NCI-H2196 (cell line): Measurements from ENCODE around the gene HSF5.
"Not testable (repeated sequence)": the region's sequence is repeated elsewhere in the genome, so short reads cannot be mapped to it uniquely, and the experiment has no call there.

Source experiments
- DNase-seq: peaks from one replicate; lab custom pipeline; 2025; ENCODE audit not compliant: unreplicated experiment; lab: John Stamatoyannopoulos, UW

The HSF5 gene

DNA sequence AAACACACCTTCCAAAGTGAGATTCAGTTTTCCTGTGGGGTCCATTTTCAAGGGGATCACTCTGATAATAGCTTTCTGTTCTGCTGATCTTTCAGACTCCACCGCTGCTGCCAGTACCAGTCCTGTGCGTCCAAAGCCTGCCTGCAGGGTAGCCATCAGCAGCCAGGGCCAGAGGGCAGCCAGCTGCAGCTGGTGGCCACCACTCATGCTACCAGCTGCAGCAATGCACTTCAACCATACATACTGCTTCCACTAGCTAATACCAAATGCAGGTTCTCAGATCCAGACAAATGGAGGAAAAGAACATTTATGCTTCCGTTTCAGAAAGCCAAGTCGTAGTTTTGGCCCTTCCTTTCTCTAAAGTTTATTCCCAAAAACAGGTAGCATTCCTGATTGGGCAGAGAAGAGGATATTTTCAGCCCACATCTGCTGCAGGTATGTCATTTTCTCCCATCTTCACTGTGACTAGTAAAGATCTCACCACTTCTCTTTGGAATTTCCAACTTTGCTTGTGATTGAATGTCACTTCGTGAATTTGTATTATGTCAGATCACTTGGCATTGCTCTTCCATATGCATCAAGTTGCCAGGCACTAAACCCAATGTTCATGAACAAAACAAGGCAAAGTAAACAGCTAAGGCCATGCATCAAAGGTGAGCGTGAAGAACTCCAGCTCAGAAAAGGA is 72.7 kb downstream of the HSF5 start:
- DNase-seq: peak; percentile 12

DNA sequence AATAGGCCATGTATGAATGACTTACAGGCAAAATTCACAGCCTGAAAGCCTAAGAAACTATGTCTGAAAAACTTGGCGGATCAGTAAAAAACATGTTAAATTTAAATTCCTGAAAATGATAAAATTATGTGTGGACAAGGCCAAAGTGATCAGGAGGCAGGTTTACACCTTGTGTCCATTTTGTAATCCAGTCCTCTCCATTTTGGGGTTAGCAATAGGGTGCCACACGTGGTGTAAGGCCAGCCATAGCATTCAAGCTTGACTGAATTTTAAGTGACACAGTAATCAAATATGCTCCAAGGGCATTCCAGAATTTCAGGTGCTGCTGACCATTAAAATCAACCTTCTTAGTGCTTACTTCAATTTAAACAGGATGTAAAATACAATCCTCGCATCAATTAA is 73.6 kb downstream of the HSF5 start:
- DNase-seq: no peak

DNA sequence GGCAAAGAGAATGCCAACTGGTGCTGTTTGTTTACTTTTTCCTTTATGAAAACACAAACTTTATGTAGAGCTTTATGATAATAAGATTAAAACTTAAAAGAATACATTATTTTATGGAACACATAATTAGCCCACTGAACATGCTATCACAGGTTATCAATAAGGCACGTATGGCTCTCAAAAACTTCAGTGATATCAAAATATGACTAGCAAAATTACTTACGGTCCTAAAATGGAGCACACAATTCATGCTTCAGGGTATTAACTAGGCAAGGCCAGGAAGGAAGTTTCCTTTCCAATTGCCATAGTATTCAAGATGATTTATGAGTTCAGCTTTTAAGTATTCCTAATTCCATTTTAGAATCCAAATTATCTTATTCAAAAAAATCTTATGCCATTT is 74.5 kb downstream of the HSF5 start:
- DNase-seq: no peak

DNA sequence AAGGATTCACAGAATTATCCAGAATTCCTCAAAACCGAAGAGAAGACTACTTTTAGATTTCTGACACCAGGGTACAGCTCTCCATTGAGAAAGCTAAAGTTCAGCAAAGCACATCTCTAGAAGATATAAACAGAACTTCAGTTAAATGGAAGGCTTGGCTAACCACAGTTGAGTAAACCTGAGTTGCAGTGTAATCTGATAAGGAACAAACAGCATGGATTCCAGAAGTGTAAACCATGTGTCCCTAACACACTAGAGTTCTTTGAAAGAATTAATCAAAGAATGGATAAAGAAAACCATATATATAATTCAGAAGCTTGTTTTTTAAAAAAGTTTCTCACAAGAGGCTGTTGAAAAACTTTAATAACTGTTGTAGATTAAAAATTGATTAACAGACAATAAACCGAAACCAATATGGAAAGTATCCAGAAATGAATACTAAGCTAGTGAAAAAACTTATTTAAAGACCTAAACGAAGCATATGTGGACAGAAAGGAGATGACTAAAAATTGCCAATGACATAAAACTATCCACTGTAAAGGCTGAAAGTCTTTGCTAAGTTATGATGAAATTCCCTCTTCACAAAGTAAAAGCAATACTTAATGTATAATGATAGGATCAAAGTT is 75.1 kb downstream of the HSF5 start:
- no peak for DNase-seq

DNA sequence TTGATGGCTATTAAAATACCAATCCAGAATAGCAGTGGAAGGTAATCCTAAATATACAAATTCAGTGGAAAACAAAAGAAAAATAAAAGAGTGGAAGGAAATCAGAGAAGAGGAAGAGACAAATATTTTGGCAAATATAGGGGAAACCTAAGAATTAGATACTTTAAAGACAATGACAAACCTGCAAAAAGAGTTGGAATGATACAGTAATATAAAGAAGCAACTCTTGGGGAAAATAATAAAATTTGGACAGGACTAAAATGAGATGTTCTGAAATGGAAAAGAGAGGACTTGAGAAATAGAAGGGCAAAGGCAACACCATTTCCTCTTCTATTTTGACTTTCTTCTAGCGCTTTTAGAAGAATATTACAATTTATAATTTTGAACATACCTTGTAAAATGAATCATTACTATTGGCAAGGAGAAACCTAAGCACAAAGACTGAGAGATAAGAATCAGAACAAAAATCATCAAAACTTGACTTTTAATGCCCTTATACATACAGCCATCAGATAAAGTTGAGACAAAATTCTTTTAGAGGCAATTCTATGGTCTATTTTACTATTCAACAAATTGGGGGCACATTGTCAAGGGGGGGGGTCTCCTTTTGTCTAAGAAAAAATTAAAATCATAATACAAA is 76.0 kb downstream of the HSF5 start:
- DNase-seq: no peak

DNA sequence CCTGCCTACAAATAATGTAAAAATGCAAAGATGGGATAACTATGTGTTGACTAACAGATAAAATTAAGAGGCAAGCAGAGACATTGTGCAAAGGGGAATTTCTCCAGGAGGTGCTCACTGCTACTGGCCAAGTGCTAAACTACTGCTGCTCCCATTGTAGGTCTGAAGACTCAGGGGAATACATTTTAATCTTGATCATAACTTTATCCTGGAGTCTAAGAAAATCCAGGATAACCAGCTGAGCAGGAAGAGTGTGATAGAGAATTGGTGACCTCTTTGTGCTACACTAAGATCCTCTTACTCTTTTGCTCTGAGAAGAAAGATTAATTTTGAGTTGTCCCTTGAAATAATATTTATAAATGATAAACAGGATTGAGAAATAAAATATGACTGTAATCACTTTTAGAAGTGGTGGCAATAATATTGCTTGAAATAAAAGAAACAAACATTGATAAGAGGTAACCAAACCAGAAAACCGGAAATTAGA is 76.8 kb downstream of the HSF5 start:
- DNase-seq: no peak

DNA sequence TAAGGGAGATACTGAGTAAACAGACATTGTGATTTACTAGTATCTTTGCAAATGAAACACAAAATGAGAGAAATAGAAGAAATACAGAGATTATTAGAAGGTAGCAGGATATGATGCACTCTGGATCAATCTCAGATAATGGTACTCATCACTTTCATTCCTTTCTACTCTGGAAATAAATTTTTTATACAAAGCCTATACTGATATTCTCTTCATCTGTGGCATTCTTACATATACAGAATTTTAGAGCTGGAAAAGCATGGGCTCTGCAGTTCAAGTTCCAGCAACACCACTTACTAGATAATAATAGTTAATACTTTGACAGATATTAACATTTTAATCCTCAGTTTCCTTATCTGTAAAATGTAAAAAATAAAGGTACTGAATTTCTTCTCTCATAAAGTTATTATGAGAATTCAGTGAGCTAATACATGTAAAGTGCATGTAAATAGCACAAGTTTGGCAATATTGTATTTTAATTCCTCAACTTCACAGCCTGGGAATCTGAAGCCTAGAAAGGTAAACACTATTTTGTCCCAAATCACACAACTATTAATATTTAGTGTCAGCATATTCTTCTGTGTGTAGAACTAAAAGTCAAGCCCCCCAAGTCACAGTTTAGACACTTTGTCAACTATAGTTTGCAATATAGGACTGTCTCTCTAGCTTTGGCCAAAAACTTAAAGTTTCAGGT is 77.3 kb downstream of the HSF5 start:
- no peak for DNase-seq

DNA sequence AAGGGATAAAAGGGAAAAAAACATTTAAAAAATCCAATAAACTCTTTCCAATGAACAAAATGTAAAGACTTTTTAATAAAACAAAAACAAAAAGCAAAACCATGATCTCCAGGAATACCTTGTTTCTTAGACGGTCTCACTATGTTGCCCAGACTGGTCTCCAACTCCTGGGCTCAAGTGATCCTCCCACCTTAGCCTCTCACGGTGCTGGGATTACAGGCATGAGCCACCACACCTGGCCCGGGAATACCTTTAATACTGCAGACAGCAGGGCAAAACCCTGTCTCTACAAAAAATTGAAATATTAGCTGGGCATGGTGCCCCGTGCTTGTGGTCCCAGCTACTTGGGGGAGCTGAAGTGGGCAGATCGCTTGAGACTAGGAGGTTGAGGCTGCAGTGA is 78.8 kb downstream of the HSF5 start:
- DNase-seq: no peak

DNA sequence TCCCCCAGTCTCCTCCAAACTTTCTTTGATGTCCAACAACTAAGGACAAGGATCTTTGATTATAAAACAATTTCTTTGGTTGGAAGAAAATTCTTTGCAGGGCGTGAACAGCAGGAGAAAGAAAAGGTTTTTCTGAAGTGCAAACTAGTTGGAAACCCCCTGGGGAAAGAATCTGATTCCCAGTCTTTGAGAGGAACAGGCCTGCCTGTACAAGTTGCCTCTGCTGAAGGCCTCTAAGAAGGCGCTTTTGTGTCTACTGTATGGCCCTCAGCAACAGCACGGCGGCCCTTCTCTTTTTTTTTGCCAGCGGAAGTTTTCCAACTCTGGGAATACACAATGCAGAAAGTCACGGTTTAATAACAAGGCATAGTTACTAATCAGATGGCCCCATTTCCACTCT is 84.9 kb downstream of the HSF5 start:
- DNase-seq: no peak

DNA sequence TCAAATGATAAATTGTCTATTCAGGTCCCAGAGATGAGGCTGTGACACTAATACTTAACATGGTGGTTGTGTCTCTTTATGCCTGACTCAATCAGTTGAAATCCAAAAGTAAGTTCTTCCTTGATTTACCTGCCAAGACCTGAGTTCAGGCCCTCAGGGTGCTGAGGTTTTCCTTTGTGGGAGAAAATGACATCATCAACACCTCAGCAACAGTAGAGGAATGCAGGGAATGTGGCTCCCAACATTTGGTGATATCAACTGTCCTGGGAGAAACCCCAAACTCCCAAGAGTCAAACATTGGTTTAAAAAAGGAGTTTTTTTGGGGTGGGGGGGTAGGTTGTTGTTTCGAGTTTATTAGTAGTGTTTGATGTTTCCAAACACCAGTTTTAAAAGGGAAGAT is 85.5 kb downstream of the HSF5 start:
- no peak for DNase-seq

DNA sequence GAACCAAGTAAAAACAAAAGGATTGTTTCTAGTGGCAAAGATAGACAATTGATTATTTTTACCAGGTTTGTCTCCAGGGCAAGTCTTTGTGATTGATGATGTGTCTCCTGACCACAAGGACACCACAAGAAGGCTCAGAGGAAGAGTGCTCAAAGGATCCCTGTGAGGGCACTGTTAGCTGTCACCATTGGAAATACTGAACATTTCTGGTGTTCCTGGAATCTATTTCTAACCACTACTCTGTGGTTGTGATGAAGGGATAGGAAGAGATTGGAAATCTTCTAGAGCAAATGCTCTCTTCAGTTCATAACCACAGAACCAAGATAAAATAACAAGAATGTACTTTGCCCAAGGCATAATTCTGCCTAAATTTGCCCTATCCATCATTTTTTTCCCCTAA is 86.2 kb downstream of the HSF5 start:
- no peak for DNase-seq

DNA sequence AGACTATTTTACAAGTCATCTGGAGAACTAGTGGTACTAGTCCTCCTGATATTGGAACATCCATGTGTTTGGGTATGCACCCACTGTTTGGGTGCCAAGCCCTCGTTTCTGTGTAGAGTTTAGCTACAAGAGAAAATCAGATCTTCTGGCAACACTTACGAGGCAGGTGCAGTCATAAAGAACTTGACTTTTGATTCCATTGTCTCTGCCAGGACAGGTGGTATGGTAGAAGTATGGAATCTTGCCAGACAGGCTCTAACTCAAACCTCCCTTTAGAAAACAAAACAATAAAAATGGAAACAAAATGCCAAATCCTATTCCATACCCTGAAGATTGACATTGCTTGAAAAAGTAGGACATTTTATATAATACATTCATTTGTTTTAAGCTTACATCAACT is 86.9 kb downstream of the HSF5 start:
- DNase-seq: peak; percentile 55

DNA sequence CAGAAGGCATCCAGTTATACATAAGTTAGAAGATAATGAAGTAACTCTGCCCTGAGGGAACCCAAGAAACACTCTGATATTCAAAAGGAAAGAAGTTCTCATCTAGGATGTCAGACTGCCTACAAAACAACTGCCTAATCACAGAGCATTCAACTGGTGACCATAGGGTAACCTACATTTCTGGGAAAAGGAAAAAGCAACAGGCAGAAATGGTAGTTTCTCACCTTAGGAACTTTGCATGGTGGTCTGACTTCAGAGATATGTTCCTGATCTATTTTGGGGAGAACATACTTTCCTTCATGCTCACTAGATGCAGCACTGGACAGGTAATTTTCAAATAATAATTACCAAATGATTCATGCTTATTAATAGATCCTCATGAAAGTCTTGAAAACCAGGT is 87.4 kb downstream of the HSF5 start:
- DNase-seq: no peak

DNA sequence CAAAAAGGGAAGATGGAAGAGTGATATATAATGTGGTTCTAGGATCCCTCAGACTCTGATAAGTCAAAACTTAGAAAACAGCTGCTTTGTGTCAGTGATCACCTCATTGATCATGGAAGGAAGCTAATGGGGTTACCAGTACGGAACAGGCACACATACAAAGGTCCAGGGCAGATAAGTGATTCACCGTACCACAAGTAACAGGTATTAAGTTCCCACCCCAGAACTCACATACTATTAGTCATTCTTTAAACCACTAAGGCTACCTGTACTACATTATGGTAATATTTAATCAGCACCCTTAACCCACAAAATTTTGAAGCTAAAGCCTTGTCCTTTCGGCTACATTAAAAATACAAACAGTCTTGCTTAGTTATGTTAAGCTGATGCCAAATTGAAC is 88.2 kb downstream of the HSF5 start:
- DNase-seq: no peak

DNA sequence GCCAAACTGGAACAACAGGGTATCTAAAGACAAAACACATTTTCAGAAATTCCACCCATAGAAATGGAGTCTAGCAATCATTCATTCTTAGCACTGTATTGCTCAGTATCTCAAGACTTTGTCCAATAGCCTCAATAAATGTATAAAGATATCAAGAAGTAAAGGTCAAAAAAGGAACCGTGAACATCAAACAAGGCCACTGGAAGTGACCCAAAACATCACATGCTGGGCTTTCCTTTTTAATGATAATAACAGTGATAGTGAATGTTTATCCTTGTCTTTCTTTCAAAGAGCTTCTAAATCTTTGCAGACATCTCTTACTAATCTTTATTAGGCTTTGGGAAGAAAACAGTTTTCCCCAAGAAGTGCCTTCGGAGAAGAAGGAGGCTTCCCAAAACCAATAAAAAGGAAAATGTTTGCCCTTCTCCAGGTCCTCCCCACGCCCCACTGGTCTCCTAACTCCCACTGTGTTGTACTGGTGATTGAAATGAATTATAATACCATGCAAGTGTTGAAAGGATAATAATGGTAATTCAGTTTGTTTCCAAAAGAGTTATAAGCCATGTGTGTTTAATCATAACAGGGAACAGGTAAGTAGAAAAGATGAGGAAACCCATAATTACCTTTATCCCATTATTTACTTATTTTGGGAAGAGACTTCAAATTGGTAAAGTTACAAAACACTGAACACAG is 89.5 kb downstream of the HSF5 start:
- no peak for DNase-seq

DNA sequence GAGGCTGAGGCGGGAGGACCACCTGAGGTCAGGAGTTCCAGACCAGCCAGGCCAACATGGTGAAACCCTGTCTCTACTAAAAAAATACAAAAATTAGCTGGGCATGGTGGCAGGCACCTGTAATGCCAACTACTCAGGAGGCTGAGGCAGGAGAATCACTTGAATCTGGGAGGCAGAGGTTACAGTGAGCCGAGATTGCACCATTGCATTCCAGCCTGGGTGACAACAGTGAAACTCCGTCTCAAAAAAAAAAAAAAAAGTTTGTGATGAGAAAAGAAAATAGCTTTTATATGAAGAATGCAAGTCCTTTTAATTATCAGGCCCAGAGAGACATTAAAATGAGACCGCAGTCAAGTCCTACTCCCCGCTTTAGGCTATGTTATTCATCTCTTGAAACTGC is 90.8 kb downstream of the HSF5 start:
- DNase-seq: not testable (repeated sequence)

DNA sequence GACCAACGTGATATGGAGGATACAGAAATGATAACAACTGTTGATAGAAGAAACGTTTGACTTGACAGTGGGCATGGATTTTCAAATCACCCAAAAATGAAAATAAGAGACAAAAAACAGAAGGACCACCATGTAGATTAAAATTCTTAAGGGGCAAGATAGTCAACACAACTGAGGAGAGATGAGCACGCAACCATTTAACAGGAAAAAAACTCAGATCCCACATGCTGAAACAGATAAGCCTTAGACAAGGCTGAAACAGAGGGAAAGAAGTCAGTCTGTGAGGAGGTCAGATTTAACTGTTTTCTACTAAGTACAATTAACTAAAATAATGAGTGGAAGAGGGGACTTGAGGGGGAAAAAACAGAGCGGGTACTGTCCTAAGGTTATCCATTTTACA is 92.0 kb downstream of the HSF5 start:
- no peak for DNase-seq

DNA sequence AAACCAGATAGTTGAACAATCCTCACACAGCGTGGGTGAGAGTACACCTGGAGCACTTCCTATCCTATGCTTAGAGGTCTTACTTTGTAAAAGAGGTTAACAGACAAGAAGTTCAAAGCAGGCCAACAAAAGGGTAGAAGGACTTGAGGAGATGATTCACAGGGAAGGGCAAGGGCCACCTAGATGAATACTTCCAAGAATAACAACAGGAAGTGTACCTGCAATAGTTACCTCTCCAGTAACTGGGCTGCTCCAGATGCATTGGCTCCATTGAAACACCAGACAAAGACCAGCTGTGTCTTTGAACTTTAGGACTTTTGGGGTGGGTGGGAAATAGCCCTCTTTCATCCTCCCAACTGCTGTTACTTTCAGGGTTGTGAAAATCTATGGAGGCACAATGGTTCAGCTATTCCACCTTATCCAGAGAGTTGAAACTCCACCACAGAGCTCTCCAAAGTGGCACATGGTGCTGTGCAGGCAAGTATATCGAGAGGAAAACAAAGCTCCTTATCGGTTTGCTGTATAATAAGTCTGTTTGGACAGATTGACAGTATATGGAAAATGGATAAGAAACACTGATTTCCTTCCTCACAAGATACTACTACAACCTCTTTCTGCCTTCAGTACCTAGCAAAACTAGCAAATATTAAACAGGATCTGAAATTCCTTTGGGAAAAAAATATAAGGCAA is 93.5 kb downstream of the HSF5 start:
- no peak for DNase-seq

DNA sequence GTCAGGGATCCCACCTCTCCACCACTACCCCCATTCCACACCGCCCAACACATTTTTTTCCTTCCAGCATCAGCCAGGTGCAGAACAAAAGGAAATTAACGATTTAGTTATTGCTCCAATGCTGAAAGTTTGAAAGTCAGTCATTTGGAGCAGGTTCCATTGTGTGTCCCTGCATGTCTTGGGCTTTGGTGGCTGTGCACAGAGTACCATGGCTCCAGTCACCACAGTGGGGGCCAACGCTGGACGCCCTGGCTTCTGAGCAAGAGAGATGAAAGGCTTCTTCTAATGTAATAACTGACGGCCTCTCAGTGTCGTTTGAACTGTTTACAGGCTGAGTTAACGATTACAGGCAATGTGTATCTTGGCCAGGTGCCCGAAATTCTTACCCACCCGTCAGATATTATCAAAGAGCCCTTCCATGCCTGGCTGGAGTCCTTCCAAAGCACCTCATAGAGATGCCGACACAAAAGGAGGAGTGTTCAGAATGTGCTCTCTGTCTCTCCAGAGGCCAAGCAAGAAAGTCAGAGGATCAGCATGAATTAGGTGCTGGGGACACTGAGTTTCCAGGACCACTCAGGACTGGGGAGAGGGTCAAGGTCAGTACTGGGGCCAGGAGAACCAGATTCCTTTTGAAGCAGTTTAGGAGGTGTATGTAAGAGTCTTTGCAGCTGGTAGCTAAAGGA is 96.8 kb downstream of the HSF5 start:
- peak; percentile 94 for DNase-seq

DNA sequence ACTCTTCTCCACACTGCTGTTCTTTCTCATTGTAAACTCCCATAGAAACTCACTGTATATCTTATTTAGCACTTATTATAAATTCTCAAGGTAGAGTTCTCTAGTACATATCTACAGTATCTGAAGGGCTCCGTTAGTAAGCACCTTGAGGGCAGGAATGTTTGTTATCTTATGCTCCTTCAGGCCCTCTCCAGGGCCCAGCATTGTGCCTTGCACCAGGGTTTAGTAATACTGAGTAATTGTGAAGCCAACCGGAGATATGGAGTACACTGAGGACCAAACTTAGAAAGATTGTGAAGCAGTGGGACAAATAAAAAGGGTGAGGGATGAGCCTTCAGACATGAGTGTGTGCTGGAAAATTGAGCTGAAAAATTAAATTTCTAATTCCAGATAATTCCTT is 97.3 kb downstream of the HSF5 start:
- DNase-seq: no peak
